ENCODE measurements around the gene ST7. TPM values are rescaled to one million over a fixed set of nuclear protein-coding genes. Genes with fewer than 3 reads are reported as not detected.

The ST7 gene
- total RNA-seq, 2 experiments from 2014 or later = 4.9 to 5.4 TPM

GRCh38 chr7:117036053-117036669, 82.9 kb downstream of the ST7 start:
- Mint-ChIP-seq H3K27me3 (no peaks in the 10 kb centered on the region), H3K9me3 (no peaks in the 10 kb centered on the region), H3K36me3 (ENCODE audit: low read depth) (no peaks in the 10 kb centered on the region), H3K27ac (no peak overlapping the region), H3K4me1 (ENCODE audit: low read depth) (no peaks in the 10 kb centered on the region), H3K4me3 (no peak overlapping the region)
- Histone ChIP-seq H3K27ac (ENCODE audit: low read depth in 1 of 2, low read length in 2 of 2) (no peak overlapping the region), H3K36me3 (ENCODE audit: insufficient read depth, low read length) (no peaks in the 10 kb centered on the region), H3K9me3 (ENCODE audit: control insufficient read depth in 1 of 2, insufficient read depth in 1 of 2, low read length in 2 of 2) (no peaks in the 10 kb centered on the region), H3K27me3 (ENCODE audit: control insufficient read depth in 1 of 2, insufficient read depth in 2 of 2, low read length in 2 of 2) (no peaks in the 10 kb centered on the region), H3K4me3 (ENCODE audit: low read length) (no peak overlapping the region), H3K4me1 (ENCODE audit: insufficient read depth, low read length) (no peaks in the 10 kb centered on the region)
- DNase-seq (no peak), ATAC-seq (ENCODE audit: poor library complexity) (no peak)
- CTCF ChIA-PET = interaction anchor here (1.2 kb wide), 1 partner anchor 25 kb away, joined by 4 read pairs; no protein-coding TSS in a partner anchor
- TF ChIP-seq CTCF (IDR thresholded peaks at IDR 0.05) = no peak
- POLR2A ChIA-PET = no interaction called here
- intact Hi-C loops (cut with DNase I, micrococcal nuclease) = no loop called here

GRCh38 chr7:117036836-117037235, 83.5 kb downstream of the ST7 start:
- Histone ChIP-seq H3K27ac (ENCODE audit: low read depth in 1 of 2, low read length in 2 of 2) (no peak overlapping the region), H3K36me3 (ENCODE audit: insufficient read depth, low read length) (no peaks in the 10 kb centered on the region), H3K4me1 (ENCODE audit: insufficient read depth, low read length) (no peaks in the 10 kb centered on the region), H3K27me3 (ENCODE audit: control insufficient read depth in 1 of 2, insufficient read depth in 2 of 2, low read length in 2 of 2) (no peaks in the 10 kb centered on the region), H3K4me3 (ENCODE audit: low read length) (no peak overlapping the region), H3K9me3 (ENCODE audit: control insufficient read depth in 1 of 2, insufficient read depth in 1 of 2, low read length in 2 of 2) (no peaks in the 10 kb centered on the region)
- no peaks in the 10 kb centered on the region for H3K4me1 Mint-ChIP-seq (ENCODE audit: low read depth)
- TF ChIP-seq CTCF (IDR thresholded peaks at IDR 0.05) = no peak
- H3K27me3 Mint-ChIP-seq = no peaks in the 10 kb centered on the region
- ChIA-PET POLR2A (interaction anchor here (1.0 kb wide), 1 partner anchor 14 kb away, joined by 4 read pairs; no protein-coding TSS in a partner anchor), CTCF (no interaction called here)
- intact Hi-C loops (cut with DNase I, micrococcal nuclease) = no loop called here
- H3K27ac Mint-ChIP-seq = no peak overlapping the region
- no peak for ATAC-seq (ENCODE audit: poor library complexity)
- no peak for DNase-seq
- peaks cover 2% of the 10 kb centered on the region for H3K9me3 Mint-ChIP-seq
- H3K4me3 Mint-ChIP-seq = no peak overlapping the region
- no peaks in the 10 kb centered on the region for H3K36me3 Mint-ChIP-seq (ENCODE audit: low read depth)

DNA sequence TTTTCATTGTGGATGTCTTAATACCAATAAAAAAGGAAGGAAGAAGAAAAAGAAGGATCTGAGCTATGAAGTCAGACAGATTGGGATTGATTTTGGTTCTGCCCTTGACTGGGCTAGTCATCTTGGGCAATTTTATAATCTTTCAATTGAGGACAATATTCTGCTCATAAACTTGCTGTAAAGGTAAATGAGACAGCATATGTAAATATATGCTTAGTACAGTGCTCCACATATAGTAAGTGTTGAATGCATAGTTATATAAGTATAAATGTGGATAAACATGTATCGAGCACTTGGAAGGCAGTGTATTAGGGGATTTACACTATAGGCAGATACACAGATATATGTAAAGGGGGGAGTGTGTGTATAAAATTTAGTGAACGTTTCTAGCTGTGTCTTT, 85.1 kb downstream of the ST7 start:
- ATAC-seq (ENCODE audit: poor library complexity) = no peak
- Histone ChIP-seq H3K27me3 (ENCODE audit: control insufficient read depth in 1 of 2, insufficient read depth in 2 of 2, low read length in 2 of 2) (no peaks in the 10 kb centered on the region), H3K9me3 (ENCODE audit: control insufficient read depth in 1 of 2, insufficient read depth in 1 of 2, low read length in 2 of 2) (no peaks in the 10 kb centered on the region), H3K4me1 (ENCODE audit: insufficient read depth, low read length) (no peaks in the 10 kb centered on the region), H3K27ac (ENCODE audit: low read depth in 1 of 2, low read length in 2 of 2) (no peak overlapping the region), H3K36me3 (ENCODE audit: insufficient read depth, low read length) (no peaks in the 10 kb centered on the region), H3K4me3 (ENCODE audit: low read length) (no peak overlapping the region)
- no peak for DNase-seq
- H3K9me3 Mint-ChIP-seq = peaks cover 2% of the 10 kb centered on the region
- no peaks in the 10 kb centered on the region for H3K27me3 Mint-ChIP-seq
- no peaks in the 10 kb centered on the region for H3K4me1 Mint-ChIP-seq (ENCODE audit: low read depth)
- H3K4me3 Mint-ChIP-seq = no peak overlapping the region
- TF ChIP-seq CTCF (IDR thresholded peaks at IDR 0.05) = no peak
- H3K36me3 Mint-ChIP-seq (ENCODE audit: low read depth) = no peaks in the 10 kb centered on the region
- no peak overlapping the region for H3K27ac Mint-ChIP-seq
- intact Hi-C loops (cut with DNase I, micrococcal nuclease) = no loop called here
- POLR2A ChIA-PET = no interaction called here
- CTCF ChIA-PET = no interaction called here
